Skeletal muscle tissue (tissue), 4 donors: ENCODE measurements around the gene ACSM2B. TPM values are rescaled to one million over a fixed set of nuclear protein-coding genes. Genes with fewer than 3 reads are reported as not detected.
"Not testable (repeated sequence)": the region's sequence is repeated elsewhere in the genome, so short reads cannot be mapped to it uniquely, and the experiment has no call there.

ENCODE experiments used
- H3K27ac ChIP-seq: one replicate; pipeline ENCODE4 v1.7.0; 2013; ENCODE audit warnings: mild to moderate bottlenecking, low read depth, low read length, inconsistent platforms
- H3K27me3 ChIP-seq, 3 donors: one replicate each; pipeline ENCODE4 v1.7.0; 2013; ENCODE audit warnings: low read length in 3 of 3; ENCODE audit not compliant: control insufficient read depth in 3 of 3, insufficient read depth in 3 of 3
- H3K36me3 ChIP-seq, 3 donors: one replicate each; pipeline ENCODE4 v1.7.0; 2013; ENCODE audit warnings: low read length in 3 of 3; ENCODE audit not compliant: control insufficient read depth in 3 of 3, insufficient read depth in 3 of 3
- H3K4me1 ChIP-seq, 3 donors: one replicate each; pipeline ENCODE4 v1.7.0; 2013; ENCODE audit warnings: low read length in 3 of 3, mild to moderate bottlenecking in 3 of 3; ENCODE audit not compliant: control insufficient read depth in 3 of 3, insufficient read depth in 3 of 3
- H3K4me3 ChIP-seq, 3 donors: one replicate each; pipeline ENCODE4 v1.7.0; 2013; ENCODE audit warnings: low read length in 3 of 3
- H3K9ac ChIP-seq, 3 donors: one replicate each; pipeline ENCODE4 v1.7.0; 2013; ENCODE audit warnings: low read length in 3 of 3, mild to moderate bottlenecking in 3 of 3, moderate library complexity in 2 of 3, low read depth in 1 of 3
- H3K9me3 ChIP-seq, 3 donors: one replicate each; pipeline ENCODE4 v1.7.0; 2013; ENCODE audit warnings: low read length in 3 of 3; ENCODE audit not compliant: control insufficient read depth in 3 of 3
- total RNA-seq: library from RNA; depleted of rRNA; stranded (reverse); fragments of >200 nt; gene quantifications from one replicate; pipeline ENCODE4 v1.2.3, GENCODE V29; 2014
- donor health status: Osteomylitis.

ACSM2B gene
- 0.52 TPM for total RNA-seq

GRCh38 chr16:20576145-20576544, at the start of gene ACSM2B:
Gene ACSM2B, minus strand, starts transcription at chr16:20576367. Its CDS starts 11,522 bp downstream, at chr16:20564845.
- not testable (repeated sequence) for H3K27me3 ChIP-seq, H3K4me3 ChIP-seq, H3K4me1 ChIP-seq, H3K9me3 ChIP-seq, H3K9ac ChIP-seq, H3K27ac ChIP-seq, H3K36me3 ChIP-seq

GRCh38 chr16:20624882-20625807, 49.0 kb upstream of the ACSM2B start:
- H3K27me3 ChIP-seq, result peaks cover 0 to 2% (median 0%) of the 10 kb centered on the region in 3 donors
- no peaks in the 10 kb centered on the region for H3K9me3 ChIP-seq
- no peak overlapping the region for H3K4me3 ChIP-seq
- no peak overlapping the region for H3K9ac ChIP-seq
- no peaks in the 10 kb centered on the region for H3K4me1 ChIP-seq
- H3K36me3 ChIP-seq, result no peaks in the 10 kb centered on the region
- no peak overlapping the region for H3K27ac ChIP-seq

- Histone ChIP-seq H3K4me1 (no peaks in the 10 kb centered on the region), H3K27me3 (peaks cover 0 to 2% (median 0%) of the 10 kb centered on the region in 3 donors)
These were observed 48.0 kb upstream of the ACSM2B start for GRCh38 chr16:20624205-20624604.

GRCh38 chr16:20622498-20622870, 46.3 kb upstream of the ACSM2B start:
- Histone ChIP-seq H3K9ac (no peak overlapping the region), H3K4me1 (no peaks in the 10 kb centered on the region), H3K9me3 (no peaks in the 10 kb centered on the region), H3K27ac (no peak overlapping the region), H3K36me3 (no peaks in the 10 kb centered on the region), H3K4me3 (no peak overlapping the region), H3K27me3 (peaks cover 0 to 2% (median 0%) of the 10 kb centered on the region in 3 donors)

More at GRCh38 chr16:20624205-20624604, 48.0 kb upstream of the ACSM2B start:
- H3K27ac ChIP-seq, result no peak overlapping the region
- H3K9ac ChIP-seq, result no peak overlapping the region
- no peak overlapping the region for H3K4me3 ChIP-seq
- H3K9me3 ChIP-seq, result no peaks in the 10 kb centered on the region
- no peaks in the 10 kb centered on the region for H3K36me3 ChIP-seq

- no peaks in the 10 kb centered on the region for H3K4me1 ChIP-seq
- no peak overlapping the region for H3K27ac ChIP-seq
- H3K9ac ChIP-seq, result no peak overlapping the region
- H3K36me3 ChIP-seq, result no peaks in the 10 kb centered on the region
- H3K4me3 ChIP-seq, result no peak overlapping the region
- H3K27me3 ChIP-seq, result peaks cover 0 to 2% (median 0%) of the 10 kb centered on the region in 3 donors
- no peaks in the 10 kb centered on the region for H3K9me3 ChIP-seq
These were observed 45.2 kb upstream of the ACSM2B start for GRCh38 chr16:20621406-20621805.

- Histone ChIP-seq H3K9ac (no peak overlapping the region), H3K9me3 (no peaks in the 10 kb centered on the region), H3K36me3 (no peaks in the 10 kb centered on the region), H3K4me3 (no peak overlapping the region), H3K27ac (no peak overlapping the region), H3K27me3 (peaks cover 0 to 2% (median 0%) of the 10 kb centered on the region in 3 donors), H3K4me1 (no peaks in the 10 kb centered on the region)
These were observed 44.6 kb upstream of the ACSM2B start for GRCh38 chr16:20620770-20621169.

GRCh38 chr16:20620003-20620402, 43.8 kb upstream of the ACSM2B start:
- Histone ChIP-seq H3K27ac (no peak overlapping the region), H3K27me3 (peaks cover 0 to 2% (median 0%) of the 10 kb centered on the region in 3 donors), H3K4me1 (no peaks in the 10 kb centered on the region), H3K9me3 (no peaks in the 10 kb centered on the region), H3K9ac (no peak overlapping the region), H3K4me3 (no peak overlapping the region), H3K36me3 (no peaks in the 10 kb centered on the region)

GRCh38 chr16:20617271-20617670, 41.1 kb upstream of the ACSM2B start:
- no peak overlapping the region for H3K4me3 ChIP-seq
- H3K27ac ChIP-seq, result no peak overlapping the region
- H3K27me3 ChIP-seq, result peaks cover 0 to 8% (median 0%) of the 10 kb centered on the region in 3 donors
- H3K4me1 ChIP-seq, result peaks cover 9 to 15% (median 12%) of the 10 kb centered on the region in 3 donors
- H3K9ac ChIP-seq, result no peak overlapping the region
- no peaks in the 10 kb centered on the region for H3K36me3 ChIP-seq
- H3K9me3 ChIP-seq, result no peaks in the 10 kb centered on the region

- H3K9ac ChIP-seq, result no peak overlapping the region
- peaks cover 22 to 28% (median 26%) of the 10 kb centered on the region in 3 donors for H3K4me1 ChIP-seq
- no peaks in the 10 kb centered on the region for H3K9me3 ChIP-seq
- H3K27ac ChIP-seq, result no peak overlapping the region
- H3K27me3 ChIP-seq, result peaks cover 0 to 5% (median 0%) of the 10 kb centered on the region in 3 donors
- no peak overlapping the region for H3K4me3 ChIP-seq
- no peaks in the 10 kb centered on the region for H3K36me3 ChIP-seq
These were observed 38.3 kb upstream of the ACSM2B start for GRCh38 chr16:20614186-20615141.
